GM12878 (cell line): ENCODE data around the gene HSF5.

Experiments
- ATF7 ChIP-seq: fragments of 450-650 bp; IDR thresholded peaks from 2 replicates; pipeline ENCODE4 v1.6.1; 2016; ENCODE audit warnings: low read depth, mild to moderate bottlenecking
- CBFB ChIP-seq: IDR thresholded peaks from 2 replicates; pipeline ENCODE4 v1.6.1; 2016; ENCODE audit warnings: antibody characterized with exemption, low read depth
- MAX ChIP-seq: IDR thresholded peaks from 2 replicates; pipeline ENCODE4 v1.6.1; 2012; ENCODE audit warnings: low read depth, low read length, improper control_type of control experiment
- PAX5 ChIP-seq: IDR thresholded peaks from 2 replicates; pipeline ENCODE4 v1.6.1; 2011; ENCODE audit warnings: low read depth, low read length, borderline replicate concordance
- PKNOX1 ChIP-seq: fragments of 450-650 bp; IDR thresholded peaks from 2 replicates; pipeline ENCODE4 v1.6.1; 2016; ENCODE audit warnings: mild to moderate bottlenecking
- POLR2A ChIP-seq: IDR thresholded peaks from 2 replicates; pipeline ENCODE4 v1.6.1; 2011; ENCODE audit warnings: low read depth, mild to moderate bottlenecking, low read length
- POLR2AphosphoS2 ChIP-seq: IDR thresholded peaks from 2 replicates; pipeline ENCODE4 v1.6.1; 2011; ENCODE audit warnings: low read depth, mild to moderate bottlenecking, low read length, improper control_type of control experiment, moderate library complexity
- RCOR1 ChIP-seq: conservative IDR thresholded peaks from 2 replicates; pipeline ENCODE4 v1.6.1; 2012; ENCODE audit warnings: low read depth, low read length, improper control_type of control experiment
- SP1 ChIP-seq: IDR thresholded peaks from one replicate; pipeline ENCODE4 v1.6.1; 2011; ENCODE audit warnings: low read depth, low read length
- SRF ChIP-seq, 2 experiments: IDR thresholded peaks; 2 replicates each; pipeline ENCODE4 v1.6.1; 2011; ENCODE audit warnings: low read depth in 2 of 2, low read length in 2 of 2, mild to moderate bottlenecking in 1 of 2, moderate library complexity in 1 of 2
- YY1 ChIP-seq: IDR thresholded peaks from 2 replicates; pipeline ENCODE4 v1.6.1; 2011; ENCODE audit warnings: low read depth, mild to moderate bottlenecking, low read length

GRCh38 chr17:58373923-58374322 is 114.3 kb downstream of the HSF5 start:
- no peak for TF ChIP-seq POLR2A
- TF ChIP-seq SRF (IDR thresholded peaks at IDR 0.05; ENCODE audit: low read depth in 2 of 2, low read length in 2 of 2), result no peak
- no peak for TF ChIP-seq RCOR1
- TF ChIP-seq MAX, result no peak
- no peak for TF ChIP-seq POLR2AphosphoS2
- TF ChIP-seq SP1, result no peak
- no peak for TF ChIP-seq PAX5
- TF ChIP-seq PKNOX1, result no peak
- no peak for TF ChIP-seq YY1
- TF ChIP-seq CBFB, result no peak
- no peak for TF ChIP-seq ATF7
